GM12865 (cell line): ENCODE data around the gene RRH.
"Not testable (repeated sequence)": the region's sequence is repeated elsewhere in the genome, so short reads cannot be mapped to it uniquely, and the experiment has no call there.

Source experiments
- DNase-seq: peaks from one replicate; pipeline ENCODE4 v3.0.0; 2010; ENCODE audit warnings: low read depth
- H3K4me3 ChIP-seq: 2 replicates; pipeline ENCODE4 v1.5.1; 2011; ENCODE audit warnings: mild to moderate bottlenecking, low read depth, low read length, control low read depth
- TF ChIP-seq, protein P1 (sequence below): IDR thresholded peaks from 2 replicates; pipeline ENCODE4 v1.5.1; 2011; ENCODE audit warnings: low read length, control low read depth, low read depth, inconsistent platforms; ENCODE audit not compliant: insufficient read depth; ENCODE audit errors: missing control alignments

Gene RRH

DNA sequence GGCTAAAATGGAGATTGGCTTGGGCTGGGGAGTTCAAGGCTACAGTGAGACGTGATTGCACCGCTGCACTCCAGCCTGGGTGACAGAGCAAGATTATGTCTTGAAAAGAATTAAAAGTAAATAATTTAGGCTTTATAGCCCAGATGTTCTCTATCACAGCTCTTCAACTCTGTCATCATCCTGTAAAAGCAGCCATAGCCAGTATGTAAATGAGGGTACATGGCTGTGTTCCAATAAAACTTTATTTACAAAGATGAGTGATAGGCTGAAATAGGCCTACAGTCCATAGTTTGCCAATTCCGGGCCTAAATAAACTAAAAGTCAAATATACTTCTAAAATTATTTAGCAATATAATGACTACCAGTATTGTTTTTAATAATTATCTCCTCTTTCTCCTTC lies 9.2 kb downstream of the RRH start:
- DNase-seq: no peak
- H3K4me3 ChIP-seq: no peak overlapping the region
- TF ChIP-seq, protein P1, sequence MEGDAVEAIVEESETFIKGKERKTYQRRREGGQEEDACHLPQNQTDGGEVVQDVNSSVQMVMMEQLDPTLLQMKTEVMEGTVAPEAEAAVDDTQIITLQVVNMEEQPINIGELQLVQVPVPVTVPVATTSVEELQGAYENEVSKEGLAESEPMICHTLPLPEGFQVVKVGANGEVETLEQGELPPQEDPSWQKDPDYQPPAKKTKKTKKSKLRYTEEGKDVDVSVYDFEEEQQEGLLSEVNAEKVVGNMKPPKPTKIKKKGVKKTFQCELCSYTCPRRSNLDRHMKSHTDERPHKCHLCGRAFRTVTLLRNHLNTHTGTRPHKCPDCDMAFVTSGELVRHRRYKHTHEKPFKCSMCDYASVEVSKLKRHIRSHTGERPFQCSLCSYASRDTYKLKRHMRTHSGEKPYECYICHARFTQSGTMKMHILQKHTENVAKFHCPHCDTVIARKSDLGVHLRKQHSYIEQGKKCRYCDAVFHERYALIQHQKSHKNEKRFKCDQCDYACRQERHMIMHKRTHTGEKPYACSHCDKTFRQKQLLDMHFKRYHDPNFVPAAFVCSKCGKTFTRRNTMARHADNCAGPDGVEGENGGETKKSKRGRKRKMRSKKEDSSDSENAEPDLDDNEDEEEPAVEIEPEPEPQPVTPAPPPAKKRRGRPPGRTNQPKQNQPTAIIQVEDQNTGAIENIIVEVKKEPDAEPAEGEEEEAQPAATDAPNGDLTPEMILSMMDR: no peak

DNA sequence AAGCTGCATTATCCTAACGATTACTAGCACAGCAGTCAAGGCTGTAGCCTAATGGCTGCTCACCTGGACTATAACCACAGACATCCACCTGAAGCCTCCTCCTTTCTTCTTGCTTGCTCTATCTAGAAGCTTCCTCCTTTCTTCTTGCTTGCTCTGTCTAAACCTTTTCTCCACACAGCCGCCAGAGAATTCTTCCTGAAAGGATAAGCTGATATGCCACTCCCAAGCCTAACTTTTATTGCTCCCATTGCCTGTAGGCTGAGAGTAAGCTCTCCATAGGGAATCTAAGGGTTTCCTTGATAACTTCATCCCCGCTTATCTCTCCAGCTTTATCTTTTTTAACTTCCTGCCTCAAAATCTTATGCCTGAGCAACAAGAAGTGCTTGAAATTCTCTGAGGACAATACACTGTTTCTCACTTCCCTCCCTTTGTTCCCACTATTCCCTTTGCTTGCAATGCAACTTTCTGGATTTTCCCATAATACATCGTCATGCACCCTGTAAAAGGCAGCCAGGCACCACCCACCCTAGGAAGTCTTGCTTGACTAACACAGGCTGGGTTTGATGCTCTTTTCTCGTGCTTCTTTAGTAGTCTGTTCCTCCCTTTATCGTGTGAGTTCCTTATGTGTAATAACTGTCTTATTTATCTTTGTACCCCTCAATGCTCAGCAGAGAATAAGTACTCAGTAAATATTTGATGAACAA lies 18.8 kb downstream of the RRH start:
- no peak for DNase-seq
- no peak overlapping the region for H3K4me3 ChIP-seq
- TF ChIP-seq, protein P1: no peak

DNA sequence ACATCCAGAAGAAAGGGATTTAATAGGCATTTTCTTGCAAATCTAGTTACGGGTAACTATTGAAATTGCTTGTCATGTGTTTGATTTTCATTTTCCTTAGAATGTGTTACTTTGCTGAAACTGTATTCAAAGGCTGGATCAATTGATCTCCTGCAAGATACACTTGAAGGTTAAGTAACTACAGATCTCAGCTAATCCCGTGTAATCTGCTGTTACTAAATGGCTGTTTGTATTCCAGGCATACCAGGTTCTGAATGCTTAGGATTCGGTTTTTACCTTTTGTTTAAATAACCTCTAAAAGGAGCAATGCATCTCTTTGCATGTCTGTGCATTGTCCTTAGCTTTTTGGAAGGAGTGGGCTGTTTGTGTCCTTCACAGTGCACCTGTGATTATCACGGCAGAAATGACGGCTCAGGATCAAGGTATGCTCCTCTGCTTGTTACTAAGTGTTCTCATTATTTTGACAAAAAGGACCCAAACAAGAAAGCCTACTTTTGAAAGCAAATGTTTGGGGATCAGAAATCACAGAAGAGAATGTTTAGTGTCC lies 20.2 kb downstream of the RRH start, which contains the start of gene LRIT3:
Gene LRIT3 (plus strand): TSS at position 212 of the 547 bp plus-strand sequence. CDS start 95 bp downstream, at position 307.
- no peak within 1 kb of the TSS for H3K4me3 ChIP-seq
- TF ChIP-seq, protein P1: no peak
- no peak for DNase-seq

DNA sequence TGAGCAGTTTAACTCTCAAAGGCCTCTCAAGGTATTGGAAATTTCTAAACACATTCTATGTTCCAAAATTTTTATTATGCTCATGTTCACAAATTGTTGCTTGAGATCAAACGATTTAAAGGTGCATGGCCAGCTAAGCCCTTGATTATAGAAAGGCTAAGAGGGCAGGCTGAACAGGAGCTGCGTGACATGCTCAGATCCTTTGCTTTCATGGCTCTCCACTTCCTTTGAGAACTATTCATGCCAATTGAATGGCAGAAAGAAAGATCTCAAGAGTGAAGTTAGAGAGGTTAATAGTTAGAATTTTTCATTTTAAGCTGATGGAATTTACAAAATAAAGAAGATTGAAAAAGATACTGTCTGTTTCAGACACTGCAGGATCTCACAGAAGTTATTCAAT lies 20.7 kb downstream of the RRH start:
- H3K4me3 ChIP-seq: no peak overlapping the region
- no peak for DNase-seq
- TF ChIP-seq, protein P1: no peak

DNA sequence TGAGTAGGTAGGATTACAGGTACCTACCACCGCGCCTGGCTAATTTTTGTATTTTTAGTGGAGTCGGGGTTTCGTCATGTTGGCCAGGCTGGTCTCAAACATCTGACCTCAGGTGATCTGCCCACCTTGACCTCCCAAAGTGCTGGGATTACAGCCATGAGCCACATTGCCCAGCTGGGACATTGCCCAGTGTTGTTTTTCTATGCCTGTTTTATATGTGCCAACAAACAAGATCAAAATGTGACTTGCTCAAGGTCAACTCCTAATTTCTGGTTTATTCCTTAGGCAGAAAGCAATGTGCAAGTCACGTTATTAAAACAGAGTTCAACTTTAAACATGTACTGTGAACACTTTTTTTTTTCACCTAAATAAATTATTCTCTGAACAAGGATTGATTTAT lies 22.8 kb downstream of the RRH start:
- TF ChIP-seq, protein P1: no peak
- DNase-seq: no peak
- no peak overlapping the region for H3K4me3 ChIP-seq

DNA sequence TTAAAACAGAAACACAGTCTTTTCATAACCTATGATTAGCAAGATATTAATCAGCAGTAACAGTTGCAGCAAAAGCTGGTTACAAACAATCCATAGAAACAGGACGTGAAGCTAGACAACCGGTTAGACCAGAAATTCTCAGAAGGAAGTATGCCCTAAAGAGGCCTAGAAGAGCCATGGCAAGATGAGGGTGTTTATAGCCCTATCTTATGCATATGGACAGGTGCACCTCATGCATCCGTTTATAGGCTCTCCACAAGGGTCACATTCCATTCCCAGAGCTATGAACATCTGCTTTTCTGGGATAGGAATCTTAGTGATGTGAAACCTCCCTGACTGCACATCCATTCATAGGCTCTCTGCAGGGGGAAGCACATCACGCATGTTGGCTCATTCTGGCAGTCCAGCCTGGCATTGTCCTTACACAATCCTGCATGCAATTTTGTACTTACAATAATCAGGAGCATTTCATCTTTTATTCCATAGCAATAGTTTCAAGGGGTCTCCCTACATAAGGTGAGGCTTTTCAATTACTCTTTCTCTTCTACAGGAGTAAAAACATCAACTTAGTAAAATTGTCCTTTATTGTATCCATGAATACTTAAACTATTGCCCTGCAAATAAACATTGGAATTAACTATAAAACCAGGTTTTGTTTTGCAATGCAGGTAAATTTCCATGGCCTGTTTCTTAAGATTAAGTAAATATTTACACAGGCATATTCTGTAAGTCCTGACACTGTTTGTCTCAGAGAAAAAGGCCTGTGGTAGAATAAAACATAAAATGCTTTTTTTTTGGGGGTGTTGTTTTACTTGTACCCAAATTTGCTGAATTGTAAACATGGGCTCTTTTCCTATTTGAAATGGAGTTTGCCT lies 31.9 kb downstream of the RRH start:
- DNase-seq, H3K4me3 ChIP-seq: not testable (repeated sequence)

DNA sequence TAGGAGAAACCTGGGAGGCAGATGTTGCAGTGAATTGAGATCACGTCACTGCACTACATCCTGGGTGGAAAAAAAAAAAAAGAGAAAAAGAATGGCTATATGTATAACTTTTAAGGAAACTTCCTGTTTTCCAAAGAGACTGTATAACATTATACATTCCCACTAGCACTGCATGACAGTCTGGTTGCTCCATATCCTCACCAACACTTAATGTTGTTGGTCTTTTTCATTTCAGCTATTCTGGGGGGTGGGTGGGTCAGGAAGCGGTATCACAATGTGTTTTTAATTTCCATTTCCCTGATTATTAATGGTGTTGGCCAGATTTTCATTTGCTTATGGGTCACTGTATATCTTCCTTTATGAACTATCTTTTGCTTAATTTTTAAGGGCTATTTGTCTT lies 33.5 kb downstream of the RRH start:
- DNase-seq: no peak
- no peak overlapping the region for H3K4me3 ChIP-seq
- TF ChIP-seq, protein P1: no peak
